ENCODE results near the gene PVRIG.
A peak's percentile ranks its signal among the peaks of the same experiment; 100 is the strongest.
"Not testable (repeated sequence)": the region's sequence is repeated elsewhere in the genome, so short reads cannot be mapped to it uniquely, and the experiment has no call there.

The PVRIG gene

DNA sequence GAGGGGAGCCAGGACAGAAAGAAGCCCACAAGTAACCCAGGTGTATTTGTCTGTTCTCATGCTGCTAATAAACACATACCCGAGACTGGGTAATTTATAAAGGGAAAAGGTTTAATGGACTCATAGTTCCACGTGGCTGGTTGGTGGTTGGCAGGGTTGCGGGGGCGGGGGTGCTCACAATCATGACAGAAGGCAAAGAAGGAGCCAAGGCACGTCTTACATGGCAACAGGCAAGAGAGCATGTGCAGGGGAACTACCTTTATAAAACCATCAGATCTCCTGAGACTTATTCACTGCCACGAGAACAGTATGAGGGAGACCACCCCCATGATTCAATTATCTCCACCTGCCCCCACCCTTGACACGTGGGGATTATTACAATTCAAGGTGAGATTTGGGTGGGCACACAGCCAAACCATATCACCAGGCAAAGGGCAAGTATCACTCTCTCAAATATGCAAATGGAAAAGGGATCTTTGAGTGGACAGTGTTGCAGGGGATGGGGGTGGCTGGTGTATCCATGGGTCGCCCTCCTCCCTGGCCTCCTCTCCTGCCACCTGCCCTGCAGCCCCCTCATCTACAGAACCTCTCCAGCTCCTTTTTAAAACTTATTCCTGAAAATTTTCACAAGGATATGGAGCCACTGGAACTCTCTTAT lies 15.0 kb downstream of the PVRIG start:
- H2BK15ac ChIP-seq (replicated peaks; ENCODE audit: low read depth); H3K27ac ChIP-seq (ENCODE audit: low read depth, low read length); H3K4me3 ChIP-seq (ENCODE audit: low read length); H2BK5ac ChIP-seq (ENCODE audit: low read length); H3K9ac ChIP-seq (ENCODE audit: low read length); H2BK120ac ChIP-seq (ENCODE audit: low read depth, low read length); H3K36me3 ChIP-seq (ENCODE audit: control insufficient read depth, insufficient read depth, low read length); H3K56ac ChIP-seq (ENCODE audit: low read length); H3K79me1 ChIP-seq (ENCODE audit: low read length); H3K4me2 ChIP-seq (ENCODE audit: low read length); H3K18ac ChIP-seq (ENCODE audit: low read length); H4K8ac ChIP-seq (ENCODE audit: low read depth, low read length); H3K23ac ChIP-seq (ENCODE audit: low read length); H3K4ac ChIP-seq (ENCODE audit: low read depth, low read length); H3K4me1 ChIP-seq (ENCODE audit: control insufficient read depth, low read depth, low read length); H2AK5ac ChIP-seq (ENCODE audit: low read length); H4K5ac ChIP-seq (ENCODE audit: low read length); H3K79me2 ChIP-seq (ENCODE audit: control insufficient read depth, insufficient read depth, low read length); DNase-seq; H3K27me3 ChIP-seq (ENCODE audit: insufficient read depth, low read length, poor library complexity): not testable (repeated sequence)
- WGBS (ENCODE audit: extremely low coverage, insufficient coverage, low lambda C conversion rate): no CpG with 5 or more reads among the region's 8 CpGs

DNA sequence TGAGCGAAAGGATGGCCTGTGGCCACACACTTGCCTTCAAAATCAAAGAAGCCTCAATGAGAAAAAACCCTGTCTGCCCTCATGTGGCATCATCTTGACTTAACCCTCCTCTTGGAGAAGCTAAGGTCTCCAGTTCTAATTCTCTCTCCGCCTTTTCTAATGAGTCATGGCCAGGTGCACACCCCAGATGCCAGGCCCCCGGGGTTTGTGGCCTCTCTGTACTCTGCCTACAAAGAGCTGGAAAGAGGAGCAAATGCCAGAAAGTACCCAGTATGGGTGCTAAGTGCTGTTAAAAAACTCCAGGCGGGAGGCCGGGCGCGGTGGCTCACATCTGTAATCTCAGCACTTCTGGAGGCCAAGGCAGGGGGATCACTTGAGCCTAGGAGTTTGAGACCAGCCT lies 20.2 kb downstream of the PVRIG start:
- H2BK15ac ChIP-seq (replicated peaks; ENCODE audit: low read depth); H3K4me3 ChIP-seq (ENCODE audit: low read length): not testable (repeated sequence)

DNA sequence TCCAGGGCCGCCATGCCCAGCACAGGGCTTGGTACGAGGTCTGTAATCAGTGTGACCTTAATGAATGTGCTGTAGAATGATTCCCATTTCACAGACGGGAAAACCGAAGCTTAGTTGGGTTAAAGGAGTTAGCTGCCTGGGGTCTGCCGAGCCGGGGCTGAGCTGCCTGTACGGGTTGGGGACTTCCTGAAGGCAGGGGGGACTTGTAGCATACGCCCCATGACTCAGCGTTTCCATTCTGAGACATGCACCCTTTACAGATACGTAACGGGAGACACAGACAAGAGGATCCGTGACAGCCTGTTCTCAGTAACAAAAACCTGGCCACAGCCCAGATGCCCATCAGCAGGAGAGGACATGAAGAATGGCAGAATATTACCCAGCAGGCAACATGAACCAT lies 23.6 kb downstream of the PVRIG start:
- H3K4me3 ChIP-seq (ENCODE audit: low read length); H3K27ac ChIP-seq (ENCODE audit: low read depth, low read length); H3K79me2 ChIP-seq (ENCODE audit: control insufficient read depth, insufficient read depth, low read length); H3K4me2 ChIP-seq (ENCODE audit: low read length); H3K18ac ChIP-seq (ENCODE audit: low read length); H2BK120ac ChIP-seq (ENCODE audit: low read depth, low read length); H2AK5ac ChIP-seq (ENCODE audit: low read length); H3K79me1 ChIP-seq (ENCODE audit: low read length); H3K4ac ChIP-seq (ENCODE audit: low read depth, low read length); H4K5ac ChIP-seq (ENCODE audit: low read length); H3K56ac ChIP-seq (ENCODE audit: low read length); H3K23ac ChIP-seq (ENCODE audit: low read length); H3K4me1 ChIP-seq (ENCODE audit: control insufficient read depth, low read depth, low read length); H4K8ac ChIP-seq (ENCODE audit: low read depth, low read length); H2BK5ac ChIP-seq (ENCODE audit: low read length); H2BK15ac ChIP-seq (replicated peaks; ENCODE audit: low read depth); DNase-seq; H3K27me3 ChIP-seq (ENCODE audit: insufficient read depth, low read length, poor library complexity); H3K9ac ChIP-seq (ENCODE audit: low read length); H3K36me3 ChIP-seq (ENCODE audit: control insufficient read depth, insufficient read depth, low read length): not testable (repeated sequence)
- WGBS (ENCODE audit: extremely low coverage, insufficient coverage, low lambda C conversion rate): no CpG with 5 or more reads among the region's 12 CpGs

More for the DNA sequence above, 20.2 kb downstream of the PVRIG start:
- not testable (repeated sequence) for H4K8ac ChIP-seq (ENCODE audit: low read depth, low read length); H3K79me2 ChIP-seq (ENCODE audit: control insufficient read depth, insufficient read depth, low read length); DNase-seq; H2BK5ac ChIP-seq (ENCODE audit: low read length); H3K4ac ChIP-seq (ENCODE audit: low read depth, low read length); H3K36me3 ChIP-seq (ENCODE audit: control insufficient read depth, insufficient read depth, low read length); H3K79me1 ChIP-seq (ENCODE audit: low read length); H3K23ac ChIP-seq (ENCODE audit: low read length); H3K27me3 ChIP-seq (ENCODE audit: insufficient read depth, low read length, poor library complexity); H4K5ac ChIP-seq (ENCODE audit: low read length); H2BK120ac ChIP-seq (ENCODE audit: low read depth, low read length); H2AK5ac ChIP-seq (ENCODE audit: low read length); H3K27ac ChIP-seq (ENCODE audit: low read depth, low read length); H3K4me2 ChIP-seq (ENCODE audit: low read length); H3K18ac ChIP-seq (ENCODE audit: low read length); H3K56ac ChIP-seq (ENCODE audit: low read length); H3K9ac ChIP-seq (ENCODE audit: low read length); H3K4me1 ChIP-seq (ENCODE audit: control insufficient read depth, low read depth, low read length)
- WGBS (ENCODE audit: extremely low coverage, insufficient coverage, low lambda C conversion rate): no CpG with 5 or more reads among the region's 7 CpGs

DNA sequence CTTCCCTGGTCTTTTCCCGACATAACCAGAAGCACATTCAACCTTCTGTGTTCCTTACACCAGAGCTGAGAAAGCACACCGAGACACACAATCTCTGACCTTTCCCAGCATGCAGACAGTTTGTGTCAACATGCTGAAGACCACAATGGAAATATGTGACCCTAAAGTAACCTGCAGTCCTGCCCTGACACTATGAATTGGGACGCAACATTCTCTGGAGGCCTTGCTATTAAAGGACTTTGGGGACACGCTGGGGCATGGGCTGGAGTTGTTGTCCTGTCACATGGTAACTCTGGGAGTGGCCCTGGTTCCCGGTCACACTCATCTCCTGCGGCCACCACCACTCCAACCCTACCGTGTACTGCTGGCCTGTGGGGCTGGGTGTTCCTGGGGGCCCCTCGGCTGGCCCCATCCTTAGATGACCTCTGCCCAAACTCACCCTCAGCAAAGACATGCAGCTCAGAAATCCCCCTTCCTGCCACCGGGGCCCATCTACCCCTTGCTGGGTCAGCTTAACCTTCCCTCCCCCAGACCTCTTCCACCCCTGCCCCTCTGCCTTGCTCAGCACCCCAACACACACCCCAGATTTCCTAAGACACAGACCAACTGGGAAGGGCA lies 25.3 kb downstream of the PVRIG start:
- H3K4me2 ChIP-seq (ENCODE audit: low read length); H3K36me3 ChIP-seq (ENCODE audit: control insufficient read depth, insufficient read depth, low read length); H3K4ac ChIP-seq (ENCODE audit: low read depth, low read length); H4K8ac ChIP-seq (ENCODE audit: low read depth, low read length); H2BK5ac ChIP-seq (ENCODE audit: low read length); H4K5ac ChIP-seq (ENCODE audit: low read length); H2AK5ac ChIP-seq (ENCODE audit: low read length); H2BK120ac ChIP-seq (ENCODE audit: low read depth, low read length); H3K9ac ChIP-seq (ENCODE audit: low read length); H3K18ac ChIP-seq (ENCODE audit: low read length); H3K79me1 ChIP-seq (ENCODE audit: low read length); H3K79me2 ChIP-seq (ENCODE audit: control insufficient read depth, insufficient read depth, low read length); H3K4me1 ChIP-seq (ENCODE audit: control insufficient read depth, low read depth, low read length); H2BK15ac ChIP-seq (replicated peaks; ENCODE audit: low read depth); H3K27me3 ChIP-seq (ENCODE audit: insufficient read depth, low read length, poor library complexity); DNase-seq; H3K4me3 ChIP-seq (ENCODE audit: low read length); H3K27ac ChIP-seq (ENCODE audit: low read depth, low read length); H3K23ac ChIP-seq (ENCODE audit: low read length): not testable (repeated sequence)
- H3K56ac ChIP-seq (ENCODE audit: low read length): peak overlapping the region; percentile 42
- no CpG with 5 or more reads among the region's 9 CpGs for WGBS (ENCODE audit: extremely low coverage, insufficient coverage, low lambda C conversion rate)

DNA sequence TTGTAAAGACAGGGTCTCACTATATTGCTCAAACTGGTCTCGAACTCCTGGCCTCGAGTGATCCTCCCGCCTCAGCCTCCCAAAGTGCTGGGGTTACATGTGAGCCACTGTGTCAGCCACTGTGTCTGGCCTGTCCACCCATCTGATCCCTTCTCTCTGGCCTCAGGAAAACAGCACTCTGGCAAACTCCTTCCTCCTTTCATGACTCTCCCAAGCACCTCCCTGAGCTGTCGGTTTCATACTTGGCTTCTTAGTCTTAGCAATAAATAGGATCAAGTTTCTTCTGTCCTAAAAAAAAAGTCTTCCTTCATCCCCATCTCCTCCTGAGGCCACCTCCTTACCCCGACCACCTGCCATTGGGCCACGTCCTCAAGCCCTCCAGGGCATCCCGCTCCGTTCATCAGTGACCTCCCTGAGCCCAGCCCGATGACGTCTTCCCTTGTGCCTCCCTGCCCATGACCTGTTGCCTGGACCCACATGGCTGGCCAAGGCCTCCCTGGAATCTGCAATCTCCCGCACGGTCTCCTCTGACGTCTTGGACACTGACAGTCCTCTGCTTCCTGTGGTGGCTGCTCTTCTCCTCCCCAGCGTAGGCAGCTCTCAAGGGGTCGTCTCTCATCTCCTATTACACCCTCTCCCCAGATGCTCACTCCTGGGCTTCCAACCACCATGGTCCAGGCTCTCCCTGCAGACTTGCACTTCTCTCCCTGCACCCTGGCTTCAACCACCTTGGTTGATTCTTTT lies 26.5 kb downstream of the PVRIG start:
- not testable (repeated sequence) for H3K36me3 ChIP-seq (ENCODE audit: control insufficient read depth, insufficient read depth, low read length); H3K56ac ChIP-seq (ENCODE audit: low read length); H3K79me2 ChIP-seq (ENCODE audit: control insufficient read depth, insufficient read depth, low read length); H2BK15ac ChIP-seq (replicated peaks; ENCODE audit: low read depth); H3K4ac ChIP-seq (ENCODE audit: low read depth, low read length); H2BK120ac ChIP-seq (ENCODE audit: low read depth, low read length); H2AK5ac ChIP-seq (ENCODE audit: low read length); H2BK5ac ChIP-seq (ENCODE audit: low read length); H4K5ac ChIP-seq (ENCODE audit: low read length); H3K79me1 ChIP-seq (ENCODE audit: low read length); H3K27ac ChIP-seq (ENCODE audit: low read depth, low read length); H3K27me3 ChIP-seq (ENCODE audit: insufficient read depth, low read length, poor library complexity); DNase-seq; H3K18ac ChIP-seq (ENCODE audit: low read length); H3K23ac ChIP-seq (ENCODE audit: low read length); H3K4me1 ChIP-seq (ENCODE audit: control insufficient read depth, low read depth, low read length); H4K8ac ChIP-seq (ENCODE audit: low read depth, low read length); H3K9ac ChIP-seq (ENCODE audit: low read length); H3K4me2 ChIP-seq (ENCODE audit: low read length); H3K4me3 ChIP-seq (ENCODE audit: low read length)
- no CpG with 5 or more reads among the region's 15 CpGs for WGBS (ENCODE audit: extremely low coverage, insufficient coverage, low lambda C conversion rate)
